Activated T-cell treated with anti-CD3 and anti-CD28 coated beads for 1 hour (primary cell): ENCODE data around the gene GAPVD1.
"Not testable (repeated sequence)": the region's sequence is repeated elsewhere in the genome, so short reads cannot be mapped to it uniquely, and the experiment has no call there.

Experiments
- DNase-seq: peaks from one replicate; pipeline ENCODE4 v3.0.0-alpha.2; 2020; ENCODE audit warnings: low read depth

The GAPVD1 gene

GRCh38 chr9:125316359-125316758, 54.7 kb downstream of the GAPVD1 start:
- DNase-seq, result not testable (repeated sequence)

- no peak for DNase-seq
These were observed 56.1 kb downstream of the GAPVD1 start for GRCh38 chr9:125317704-125318103.

DNA sequence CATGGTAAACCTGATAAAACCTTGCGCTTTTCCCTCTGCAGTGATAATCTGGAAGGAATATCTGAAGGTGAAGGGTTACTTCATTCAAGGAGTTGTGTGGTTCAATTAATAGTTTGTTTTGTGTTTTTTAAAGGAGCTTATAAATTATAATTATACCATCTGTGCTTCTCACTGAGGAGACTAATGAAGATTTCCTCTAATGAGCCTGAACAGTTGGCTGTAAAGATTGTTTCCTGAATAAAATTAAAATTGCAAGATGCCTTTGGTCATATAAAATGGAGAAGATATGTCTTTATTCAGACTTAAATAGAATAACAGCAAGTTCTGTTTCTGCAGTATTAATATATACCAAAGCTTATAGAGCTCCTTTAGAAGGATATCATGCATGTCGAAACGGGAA, 59.9 kb downstream of the GAPVD1 start:
- no peak for DNase-seq

- DNase-seq, result no peak
These were observed 62.0 kb downstream of the GAPVD1 start for GRCh38 chr9:125323615-125324014.

DNA sequence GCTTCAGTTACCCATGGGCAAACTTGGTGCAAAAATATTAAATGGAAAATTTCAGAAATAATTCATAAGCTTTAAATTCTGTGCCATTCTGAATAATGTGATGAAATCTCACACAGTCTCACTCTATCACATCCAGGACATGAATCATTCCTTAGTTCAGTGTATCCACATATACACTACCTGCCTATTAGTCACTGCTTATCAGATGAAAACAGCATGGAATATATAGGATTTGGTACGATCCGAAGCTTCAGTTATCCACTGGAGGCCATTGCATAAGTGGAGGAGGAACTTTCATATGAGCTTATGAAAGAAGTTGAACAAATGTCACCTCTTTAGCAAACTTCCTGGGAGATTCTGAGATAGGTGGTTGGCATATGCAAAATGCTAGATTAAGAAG, 64.2 kb downstream of the GAPVD1 start:
- DNase-seq, result no peak

DNA sequence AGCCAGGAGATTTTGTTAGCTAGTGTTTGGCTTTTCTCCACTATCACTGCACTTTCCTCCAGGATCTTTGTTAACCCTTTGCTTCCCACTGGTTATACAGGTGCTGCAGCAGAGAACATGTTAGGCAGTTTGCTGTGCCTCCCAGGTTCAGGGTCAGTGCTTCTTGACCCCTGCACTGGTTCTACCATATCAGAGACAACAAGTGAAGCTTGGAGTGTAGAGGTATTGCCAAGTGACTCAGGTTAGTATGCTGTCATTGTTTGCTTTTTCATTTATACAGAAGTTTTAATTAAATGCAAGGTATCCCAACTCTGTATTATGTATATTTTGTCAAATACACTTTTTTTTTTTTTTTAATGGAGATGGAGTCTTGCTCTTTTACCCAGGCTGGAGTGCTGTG, 68.4 kb downstream of the GAPVD1 start:
- no peak for DNase-seq

DNA sequence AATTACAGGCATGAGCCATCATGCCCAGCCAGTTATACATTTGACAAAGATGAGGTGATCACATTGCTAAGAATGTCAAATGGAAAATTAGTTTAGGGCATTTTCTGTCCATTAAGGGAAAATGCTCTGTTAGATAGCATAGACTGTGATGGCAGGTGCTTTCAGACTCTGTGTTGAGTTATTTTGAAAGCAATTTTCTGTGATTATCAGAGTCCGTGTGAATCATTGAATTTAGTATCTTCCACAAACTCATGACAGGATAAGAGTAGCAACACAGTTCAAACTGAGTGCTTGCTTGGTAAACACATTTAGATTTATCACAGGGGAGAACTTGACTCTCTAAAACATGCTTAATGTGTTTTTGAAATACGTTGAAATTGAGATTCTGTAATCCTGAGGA, 69.0 kb downstream of the GAPVD1 start:
- DNase-seq, result no peak

DNA sequence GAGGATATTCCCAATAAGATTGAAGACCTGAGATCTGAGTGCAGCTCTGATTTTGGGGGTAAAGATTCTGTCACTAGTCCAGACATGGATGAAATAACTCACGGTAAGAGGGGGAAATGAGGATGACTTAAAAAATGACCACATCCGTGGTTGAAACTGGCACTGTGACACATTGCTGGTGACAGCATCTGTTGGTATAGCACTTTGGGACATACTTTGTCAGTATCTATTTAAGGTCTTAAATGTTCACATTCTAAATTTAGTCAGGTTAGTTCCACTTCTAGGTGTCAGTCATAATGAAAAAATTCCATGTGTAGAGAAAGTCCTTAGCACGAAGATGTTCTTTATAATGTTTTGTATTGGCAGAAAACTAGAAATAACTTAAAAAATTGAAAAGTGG, 70.9 kb downstream of the GAPVD1 start:
- no peak for DNase-seq

- no peak for DNase-seq
These were observed 75.6 kb downstream of the GAPVD1 start for GRCh38 chr9:125337236-125337635.

DNA sequence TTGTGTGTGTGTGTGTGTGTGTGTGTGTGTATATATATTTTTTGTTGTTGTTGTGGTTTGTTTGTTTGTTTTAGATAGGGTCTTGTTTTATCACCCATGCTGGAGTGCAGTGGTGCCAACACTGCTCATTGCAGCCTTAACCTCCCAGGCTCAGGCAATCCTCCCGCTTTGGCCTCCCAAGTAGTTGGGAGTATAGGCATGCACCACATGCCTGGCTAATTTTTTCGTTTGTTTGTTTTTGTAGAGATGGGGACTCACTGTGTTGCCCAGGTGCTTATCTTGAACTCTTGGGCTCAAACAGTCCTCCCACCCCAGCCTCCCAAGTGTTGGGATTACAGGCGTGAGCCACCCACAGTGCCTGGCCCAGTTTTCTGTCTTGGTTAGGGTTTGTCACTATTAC, 77.3 kb downstream of the GAPVD1 start:
- no peak for DNase-seq

DNA sequence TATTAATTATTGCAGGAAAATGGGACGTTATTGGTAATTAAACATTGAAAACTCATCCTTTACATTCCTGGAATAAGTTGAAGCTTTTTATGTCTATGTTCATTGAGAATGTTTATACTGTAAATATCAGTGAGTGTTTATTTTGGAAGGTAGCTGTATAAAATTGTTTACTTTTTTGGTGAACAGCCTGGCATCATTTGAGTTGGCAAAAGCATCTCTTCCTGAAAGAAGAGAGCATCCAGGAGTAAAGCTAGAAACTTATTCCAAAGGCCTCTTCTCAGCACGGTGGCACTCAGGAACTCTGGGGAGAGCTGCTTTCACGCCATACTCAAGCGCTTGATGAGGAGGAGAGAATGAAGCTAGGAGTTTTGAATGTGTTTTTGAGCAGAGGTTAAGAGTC, 79.9 kb downstream of the GAPVD1 start:
- no peak for DNase-seq

- no peak for DNase-seq
These were observed 82.1 kb downstream of the GAPVD1 start for GRCh38 chr9:125343518-125344275.

- no peak for DNase-seq
These were observed 84.6 kb downstream of the GAPVD1 start for GRCh38 chr9:125346080-125346732.

GRCh38 chr9:125355601-125356000, 94.0 kb downstream of the GAPVD1 start:
- DNase-seq, result no peak

GRCh38 chr9:125356032-125356431, 94.4 kb downstream of the GAPVD1 start:
- DNase-seq, result no peak

DNA sequence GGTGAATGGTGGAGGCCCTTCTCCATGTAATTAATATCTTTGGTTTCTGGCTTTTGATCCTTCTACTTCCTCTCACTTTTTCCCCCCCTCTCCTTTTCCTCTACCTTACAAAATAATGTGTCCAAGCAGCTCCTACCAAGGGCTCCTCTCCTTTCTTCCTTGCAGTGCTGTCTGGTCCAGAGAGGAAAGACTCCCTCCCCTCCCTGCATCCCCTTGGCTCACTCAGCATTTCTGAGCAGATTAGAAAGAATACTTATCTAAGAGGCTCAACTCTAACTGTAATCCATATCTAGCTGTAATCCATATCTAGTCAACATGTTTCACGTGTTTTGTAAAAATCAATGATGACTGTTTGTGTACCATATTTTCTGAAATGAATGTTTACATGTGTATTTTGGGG, 97.4 kb downstream of the GAPVD1 start:
- DNase-seq, result no peak

DNA sequence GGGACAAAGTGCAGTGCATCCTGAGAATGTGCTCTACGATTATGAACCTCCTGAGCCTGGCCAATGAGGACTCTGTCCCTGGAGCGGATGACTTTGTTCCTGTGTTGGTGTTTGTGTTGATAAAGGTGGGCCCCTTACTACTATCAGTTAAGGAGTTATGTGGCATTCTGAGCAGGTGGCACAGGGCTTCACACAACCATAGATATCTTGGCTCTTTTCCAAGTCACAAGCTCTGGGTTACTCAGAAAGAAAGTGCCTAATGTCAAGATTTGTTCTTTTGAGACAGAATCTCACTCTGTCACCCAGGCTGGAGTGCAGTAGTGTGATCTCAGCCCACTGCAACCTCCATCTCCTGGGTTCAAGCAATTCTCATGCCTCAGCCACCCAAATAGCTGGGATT, 99.0 kb downstream of the GAPVD1 start:
- no peak for DNase-seq

- no peak for DNase-seq
These were observed 100.4 kb downstream of the GAPVD1 start for GRCh38 chr9:125361837-125362531.

- no peak for DNase-seq
These were observed 105.0 kb downstream of the GAPVD1 start for GRCh38 chr9:125366676-125367075.

DNA sequence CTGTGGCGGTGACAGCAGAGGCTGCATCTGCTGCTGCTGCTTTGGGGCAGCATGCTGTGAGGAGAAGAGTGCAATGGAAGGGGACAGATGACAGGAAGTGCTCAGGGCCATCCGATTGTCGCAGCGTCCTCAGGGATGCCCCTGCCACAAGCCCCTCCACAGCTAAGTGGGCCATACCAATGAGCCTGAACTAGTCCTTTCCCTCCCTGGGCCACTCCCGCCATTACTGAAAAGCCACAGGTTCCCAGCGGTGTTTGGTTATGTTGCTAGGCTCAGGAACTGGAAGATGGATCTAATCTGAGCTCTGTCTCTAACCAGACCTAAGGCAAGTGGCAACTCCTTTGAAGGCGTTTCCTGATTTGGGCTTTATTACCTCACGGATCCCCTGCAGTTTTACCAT, 109.2 kb downstream of the GAPVD1 start:
- no peak for DNase-seq

- DNase-seq, result no peak
These were observed 111.0 kb downstream of the GAPVD1 start for GRCh38 chr9:125372441-125373226.
